HG03139 (cell line): Measurements from ENCODE around the gene GNS.
"Not testable (repeated sequence)": the region's sequence is repeated elsewhere in the genome, so short reads cannot be mapped to it uniquely, and the experiment has no call there.

Experiments
- ATAC-seq: cut with Tn5 transposase; IDR thresholded peaks from one replicate; pipeline ENCODE4 v1.9.1; 2021; ENCODE audit not compliant: unreplicated experiment

The GNS gene

GRCh38 chr12:64759035-64759894 is at the start of gene GNS:
TSS of gene GNS (minus strand) at chr12:64759406. CDS start at chr12:64759276, 130 bp downstream.
- peak; percentile 72 for ATAC-seq

GRCh38 chr12:64808110-64808509 is 48.9 kb upstream of the GNS start:
- no peak for ATAC-seq

- ATAC-seq = no peak
These were observed 47.6 kb upstream of the GNS start for GRCh38 chr12:64806593-64807460.

GRCh38 chr12:64806173-64806572 is 47.0 kb upstream of the GNS start:
- no peak for ATAC-seq

GRCh38 chr12:64802180-64802775 is 43.1 kb upstream of the GNS start:
- ATAC-seq = not testable (repeated sequence)

GRCh38 chr12:64801381-64801780 is 42.2 kb upstream of the GNS start:
- ATAC-seq = no peak

- no peak for ATAC-seq
These were observed 41.4 kb upstream of the GNS start for GRCh38 chr12:64800640-64801039.

GRCh38 chr12:64798165-64798564 is 39.0 kb upstream of the GNS start:
- ATAC-seq = no peak

GRCh38 chr12:64797156-64797555 is 38.0 kb upstream of the GNS start:
- ATAC-seq = no peak

GRCh38 chr12:64796205-64796845 is 37.1 kb upstream of the GNS start:
- peak; percentile 84 for ATAC-seq

- no peak for ATAC-seq
These were observed 35.1 kb upstream of the GNS start for GRCh38 chr12:64794305-64794704.

GRCh38 chr12:64793610-64794009 is 34.4 kb upstream of the GNS start:
- no peak for ATAC-seq

- ATAC-seq = no peak
These were observed 32.9 kb upstream of the GNS start for GRCh38 chr12:64792128-64792527.

GRCh38 chr12:64791036-64791435 is 31.8 kb upstream of the GNS start:
- ATAC-seq = no peak

- ATAC-seq = no peak
These were observed 31.0 kb upstream of the GNS start for GRCh38 chr12:64790166-64790565.

- no peak for ATAC-seq
These were observed 26.6 kb upstream of the GNS start for GRCh38 chr12:64785838-64786237.

GRCh38 chr12:64782191-64782876 is 23.1 kb upstream of the GNS start:
- ATAC-seq = no peak

- ATAC-seq = no peak
These were observed 22.3 kb upstream of the GNS start for GRCh38 chr12:64781280-64782190.

- ATAC-seq = no peak
These were observed 21.5 kb upstream of the GNS start for GRCh38 chr12:64780531-64781279.
